8988T (cell line): ENCODE data around the gene EIF4E3.
A peak's percentile ranks its signal among the peaks of the same experiment; 100 is the strongest.

Experiments used
- DNase-seq: peaks from one replicate; pipeline ENCODE4 v3.0.0; 2011

Gene EIF4E3

DNA sequence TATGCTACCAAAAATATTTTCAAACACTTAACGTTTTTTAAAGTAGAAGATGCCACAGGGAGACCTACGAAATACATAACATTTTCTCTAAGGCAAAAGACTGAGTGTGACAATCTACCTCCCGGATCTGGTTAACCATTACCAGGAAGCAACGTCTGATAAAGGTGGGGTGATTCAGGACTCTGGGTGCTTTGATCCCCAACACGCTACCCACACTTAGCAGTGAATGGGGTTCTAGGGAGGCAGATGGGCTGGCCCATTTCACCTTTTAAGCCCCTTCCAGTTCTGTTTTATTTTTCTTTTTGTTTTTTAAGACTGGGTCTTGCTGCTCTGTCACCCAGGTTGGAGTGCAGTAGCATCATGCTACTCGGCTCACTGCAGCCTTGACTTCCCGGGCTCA, 39.5 kb downstream of the EIF4E3 start:
- no peak for DNase-seq

DNA sequence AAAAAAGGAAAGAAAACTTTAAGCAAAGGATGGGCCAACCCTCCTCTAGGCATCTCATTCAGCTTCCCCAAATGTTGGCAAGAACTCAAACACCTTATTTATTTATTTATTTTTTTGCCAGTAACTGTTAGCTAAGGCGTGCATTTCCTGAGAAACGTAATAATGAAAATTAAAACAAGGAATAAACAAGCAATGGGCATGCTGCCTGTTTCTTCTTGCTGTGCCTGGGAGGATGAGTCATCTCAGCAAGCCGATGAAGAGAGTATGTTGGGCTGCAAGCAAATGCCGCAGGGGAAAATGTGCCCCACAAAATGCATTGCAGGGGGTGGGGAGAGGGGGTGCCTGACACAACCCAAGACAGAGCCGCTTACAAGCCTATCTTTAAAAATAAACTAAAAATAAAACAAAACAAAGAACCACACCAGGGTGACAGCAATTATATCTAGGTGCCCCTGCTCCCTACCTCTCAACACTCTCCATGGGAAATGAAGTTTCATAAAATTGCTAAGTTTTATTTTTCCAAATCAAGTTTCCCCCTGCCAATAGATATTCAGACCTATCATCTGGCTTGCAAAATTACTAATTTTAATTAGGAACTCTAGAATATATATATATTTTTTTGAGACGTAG, 40.3 kb downstream of the EIF4E3 start:
- DNase-seq: no peak

DNA sequence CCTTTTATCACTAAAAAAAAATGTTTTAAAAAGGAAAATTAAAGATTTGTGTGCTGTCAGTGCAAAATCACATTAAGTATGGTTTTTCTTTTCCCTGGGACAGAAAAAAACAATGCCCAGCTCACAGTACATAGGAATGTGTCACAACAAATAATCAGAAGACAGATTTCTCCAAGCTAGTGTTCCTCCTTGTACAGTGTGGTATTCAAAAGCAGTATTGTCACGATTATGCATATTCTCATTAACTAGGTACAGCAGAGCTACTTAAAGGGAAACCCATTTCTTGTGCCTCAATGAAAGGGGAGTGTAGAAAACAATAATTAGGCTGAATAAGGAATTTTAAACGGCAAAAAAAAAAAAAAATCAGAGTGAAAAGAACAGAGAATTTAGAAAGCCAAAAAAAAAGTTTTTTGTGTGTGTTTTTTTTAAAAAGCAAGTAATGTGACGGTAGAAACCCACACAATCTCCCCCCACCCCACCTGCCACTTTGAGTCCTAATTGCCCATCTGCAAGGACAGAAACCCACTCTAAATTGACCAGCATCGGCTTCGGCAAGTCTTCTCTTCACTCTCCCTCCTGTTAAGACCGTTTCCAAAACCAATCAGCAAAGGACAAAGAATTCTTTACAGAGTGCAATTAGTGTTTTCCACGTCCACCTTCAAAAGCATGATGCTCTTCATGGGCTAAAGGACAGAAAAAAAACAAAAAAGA, 41.0 kb downstream of the EIF4E3 start:
- no peak for DNase-seq

DNA sequence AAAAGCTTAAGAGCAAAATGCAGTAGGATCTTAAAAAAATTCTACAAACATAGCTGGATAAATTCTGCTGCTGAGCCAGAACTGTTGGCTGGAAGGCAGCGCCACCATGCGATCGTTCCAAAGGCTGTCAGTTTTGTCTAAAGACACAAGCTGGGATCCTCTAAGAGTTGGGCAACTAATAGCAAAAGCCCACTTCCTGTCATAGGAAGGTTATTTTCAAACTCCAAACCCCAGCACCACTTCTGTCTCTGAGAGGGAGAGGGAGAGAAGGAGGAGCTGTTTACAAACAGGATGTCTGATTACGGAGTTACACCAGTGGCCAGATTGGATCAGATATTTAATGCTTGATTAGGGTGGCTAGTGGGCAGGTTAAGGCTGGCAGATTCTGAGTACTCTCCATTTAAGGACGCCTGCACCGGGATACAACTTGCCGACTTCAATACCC, 44.0 kb downstream of the EIF4E3 start:
- DNase-seq: no peak

DNA sequence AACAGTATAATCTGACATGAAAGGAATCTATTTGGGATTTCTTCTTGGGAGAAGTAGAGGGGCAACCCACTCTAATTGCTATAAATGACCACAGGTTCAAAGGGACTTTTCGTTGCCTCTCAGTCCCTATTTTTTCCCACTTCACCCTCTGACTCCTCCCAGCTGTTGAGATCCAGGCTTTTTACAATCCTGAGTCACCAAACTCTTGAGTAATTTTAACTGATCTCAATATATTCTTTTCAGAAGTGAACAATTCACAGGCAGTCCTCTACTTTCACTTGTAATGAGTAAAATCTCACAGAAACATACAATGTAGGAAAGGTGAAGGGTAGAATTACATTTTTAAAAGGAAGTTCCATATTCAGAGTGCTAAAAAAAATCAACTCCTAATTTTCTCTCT, 44.6 kb downstream of the EIF4E3 start:
- no peak for DNase-seq

DNA sequence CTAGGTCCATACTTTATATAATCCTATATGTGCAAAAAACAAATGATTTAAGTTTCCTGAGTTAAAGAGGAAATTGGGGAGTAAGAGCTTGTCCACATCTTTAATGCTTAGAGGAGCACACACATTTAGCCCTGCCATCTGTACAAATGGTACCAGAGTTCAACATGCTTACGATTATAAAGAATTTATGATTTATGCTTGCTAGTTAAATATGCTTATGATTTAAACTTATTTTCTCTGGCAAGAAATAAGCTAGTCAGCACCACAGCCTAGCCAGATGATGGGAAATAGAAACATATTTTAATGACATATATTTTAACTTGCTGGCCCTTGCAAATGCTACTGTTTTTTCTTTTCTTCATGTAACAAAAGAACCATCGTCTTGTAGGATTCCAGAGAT, 48.3 kb downstream of the EIF4E3 start:
- no peak for DNase-seq

DNA sequence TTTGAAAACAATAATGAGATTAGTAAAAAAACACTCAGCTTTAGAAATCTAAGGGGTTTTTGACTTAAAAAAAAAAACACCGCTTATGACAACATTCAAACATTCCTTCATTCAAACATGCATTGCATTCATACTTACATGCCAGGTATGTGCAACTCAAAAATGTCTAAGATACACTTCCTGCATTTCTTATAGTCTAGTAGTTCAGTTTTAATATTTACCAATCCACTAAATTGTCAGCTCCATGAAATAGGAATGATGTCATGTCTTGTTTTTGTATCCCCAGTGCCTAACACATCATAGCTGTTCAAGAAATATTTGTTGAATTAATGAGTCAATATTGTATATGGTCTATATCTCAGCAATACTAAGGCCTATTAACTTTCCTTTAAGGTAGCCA, 51.7 kb downstream of the EIF4E3 start:
- DNase-seq: no peak

DNA sequence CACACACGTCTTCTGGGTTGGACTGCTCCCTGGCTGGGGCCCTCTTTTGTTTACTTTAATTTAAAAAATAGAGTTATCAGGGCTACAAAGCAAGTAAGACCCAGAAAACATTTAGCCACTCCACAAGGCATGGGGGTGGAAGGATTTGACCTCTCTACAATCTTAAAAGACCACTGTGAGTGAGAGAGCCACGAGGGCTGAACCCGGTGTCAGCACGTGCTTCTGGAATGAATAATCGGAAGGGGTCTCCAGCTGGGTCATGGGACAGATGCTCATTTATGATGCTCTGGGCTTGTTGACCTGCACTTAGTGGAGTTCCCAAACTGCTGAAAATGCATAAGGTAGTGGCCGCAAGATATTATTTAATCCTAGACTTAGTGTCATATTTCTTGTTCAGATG, 52.4 kb downstream of the EIF4E3 start:
- no peak for DNase-seq

DNA sequence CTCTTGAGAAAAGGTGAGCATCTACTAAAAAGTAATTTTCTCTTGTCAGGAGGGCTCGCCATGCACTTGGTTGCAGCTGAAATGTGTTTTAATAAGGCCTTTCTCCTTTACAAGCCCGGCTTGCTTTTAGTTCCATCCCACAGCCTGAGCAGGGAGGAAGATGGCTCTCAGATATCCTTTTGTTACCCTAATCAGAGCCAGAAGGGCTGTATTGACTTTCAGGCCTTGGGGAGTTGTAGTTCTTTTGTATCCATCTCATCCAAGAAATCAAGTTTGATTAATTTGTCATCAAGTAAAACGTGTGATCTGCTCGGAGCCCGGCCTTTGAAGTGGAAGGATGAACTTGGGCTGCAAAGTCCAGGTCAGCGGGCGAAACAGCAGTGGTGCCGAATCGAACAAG, 52.9 kb downstream of the EIF4E3 start:
- DNase-seq: no peak

DNA sequence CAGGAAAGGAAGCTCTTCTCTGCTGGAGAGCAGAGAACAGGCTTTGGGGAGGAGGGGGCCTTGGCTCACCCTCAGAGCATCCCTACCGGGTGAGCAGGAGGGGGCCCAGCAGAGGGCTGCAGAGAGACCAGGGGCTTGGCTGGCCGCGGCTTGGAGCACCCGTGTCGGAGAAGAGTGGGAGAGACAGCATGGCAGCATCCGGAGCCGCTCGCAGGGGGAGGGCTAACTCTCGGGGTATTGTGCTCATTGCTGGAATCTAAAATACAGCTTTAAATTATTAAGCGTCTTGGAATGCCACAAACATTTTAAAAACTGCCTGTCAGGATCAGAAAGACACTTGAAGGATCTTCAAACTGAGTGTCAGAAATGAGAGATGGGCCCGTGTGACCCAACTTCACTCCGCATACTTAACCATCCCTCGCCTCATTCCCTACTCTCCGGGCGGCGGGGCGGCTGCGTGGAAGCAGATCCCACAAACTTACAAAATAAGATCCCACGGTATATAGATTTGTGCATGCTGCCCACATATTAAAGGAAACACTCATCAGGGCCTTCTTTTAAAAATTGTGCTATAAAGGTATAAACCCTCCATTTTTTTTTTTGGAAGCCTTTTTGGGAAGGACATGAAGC, 53.9 kb downstream of the EIF4E3 start:
- DNase-seq: no peak

DNA sequence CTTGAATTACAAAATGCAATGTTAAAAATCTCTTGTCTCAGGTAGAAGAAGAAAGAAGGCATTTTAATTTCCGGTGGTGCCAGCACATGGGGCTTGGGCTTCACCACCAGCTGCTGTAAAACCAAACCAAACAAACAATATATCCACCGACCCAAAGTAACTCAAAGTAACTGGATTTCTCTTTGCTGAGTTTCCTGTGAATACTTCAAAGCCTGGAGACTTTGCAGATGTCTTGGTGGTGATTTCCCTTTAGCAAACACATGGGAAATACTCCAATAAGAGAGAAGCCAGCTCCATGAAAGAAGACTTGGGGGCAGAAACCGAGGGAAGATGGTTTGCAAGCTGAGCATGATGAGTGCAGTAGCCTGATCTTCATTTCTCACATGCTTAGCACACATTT, 62.6 kb downstream of the EIF4E3 start:
- no peak for DNase-seq

DNA sequence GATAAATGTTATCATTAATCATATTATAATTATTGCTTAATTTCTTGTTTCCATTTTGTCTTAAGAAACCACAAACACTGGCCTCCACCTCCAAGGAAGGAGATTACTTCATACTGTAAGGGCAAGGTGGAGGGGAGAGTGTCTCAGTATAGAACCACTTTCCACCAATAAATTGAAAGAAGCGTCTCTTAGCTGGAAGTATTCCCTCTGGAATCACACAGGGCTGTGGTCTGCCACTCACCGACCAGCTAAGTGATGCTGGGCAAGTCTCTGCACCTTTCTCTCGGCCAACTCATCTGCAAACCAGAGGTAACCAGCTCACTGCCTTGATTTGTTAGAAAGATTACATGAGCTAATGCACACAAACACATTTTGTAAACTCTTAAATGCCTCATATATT, 63.1 kb downstream of the EIF4E3 start:
- no peak for DNase-seq

DNA sequence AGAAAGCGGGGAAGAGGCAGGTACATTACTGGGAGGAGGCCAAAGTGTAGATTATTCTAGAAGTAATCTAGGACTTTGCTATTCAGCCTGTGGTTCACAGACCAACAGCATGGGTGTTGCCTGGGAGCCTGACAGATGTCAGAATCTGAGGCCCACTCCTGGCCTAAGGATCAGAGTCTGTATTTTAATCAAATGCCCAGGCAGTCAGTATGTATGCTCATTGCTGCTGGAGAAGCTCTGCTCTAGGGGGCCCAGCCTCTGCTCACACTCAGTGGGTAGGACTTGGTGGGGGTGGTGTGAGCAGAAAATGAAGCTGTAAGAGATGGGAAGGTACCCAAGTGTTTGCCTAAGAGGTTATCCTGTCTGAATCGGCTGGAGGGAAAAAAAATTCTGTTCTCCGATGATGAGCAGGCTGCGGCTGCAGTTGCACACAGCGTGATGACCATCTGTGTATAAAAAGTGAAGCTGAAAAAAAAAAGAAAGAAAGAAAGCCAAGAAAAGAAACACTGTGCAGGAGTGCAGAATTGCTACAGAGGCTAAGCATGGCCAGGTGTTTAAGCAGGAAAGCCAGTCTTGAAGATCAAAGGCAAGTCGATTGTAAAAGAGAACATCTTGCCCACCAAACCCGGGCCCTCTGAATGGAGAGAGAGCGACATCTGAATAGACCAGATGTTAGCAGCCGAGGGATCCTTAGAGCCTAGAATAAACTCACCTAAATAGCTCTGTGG, 65.2 kb downstream of the EIF4E3 start:
- no peak for DNase-seq

DNA sequence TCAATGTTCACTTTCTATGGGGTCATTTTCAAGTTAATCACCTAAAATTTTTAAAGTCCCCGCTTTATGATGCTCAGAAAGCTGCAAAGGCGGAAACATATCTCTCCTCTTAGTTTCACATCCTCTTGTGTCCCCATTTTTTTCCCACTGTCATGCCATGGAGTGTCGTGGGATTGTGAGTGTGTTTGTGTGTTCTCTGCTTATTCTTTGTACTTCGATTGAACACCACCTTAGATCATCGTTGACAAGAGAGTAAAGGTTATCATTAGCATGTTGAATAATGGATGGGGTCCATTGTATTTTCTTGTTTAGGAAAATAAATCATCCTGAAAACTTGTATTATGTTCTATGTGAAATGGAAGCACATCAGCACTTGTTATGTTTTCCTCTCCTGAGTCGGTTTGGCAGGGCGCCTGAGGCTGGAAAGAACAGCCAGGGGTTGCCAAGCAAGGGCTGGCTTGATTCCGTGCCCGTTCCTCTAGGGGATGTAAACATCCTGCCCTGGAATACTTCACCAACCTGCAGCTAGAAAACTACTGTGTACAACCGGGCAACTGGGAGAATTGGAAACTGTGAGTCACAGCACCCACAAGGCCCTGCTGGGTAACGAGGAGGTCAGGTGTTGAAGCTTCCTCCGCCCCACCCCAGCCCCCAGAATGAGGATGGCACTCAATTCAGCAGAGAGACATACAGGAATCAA, 67.2 kb downstream of the EIF4E3 start:
- no peak for DNase-seq

DNA sequence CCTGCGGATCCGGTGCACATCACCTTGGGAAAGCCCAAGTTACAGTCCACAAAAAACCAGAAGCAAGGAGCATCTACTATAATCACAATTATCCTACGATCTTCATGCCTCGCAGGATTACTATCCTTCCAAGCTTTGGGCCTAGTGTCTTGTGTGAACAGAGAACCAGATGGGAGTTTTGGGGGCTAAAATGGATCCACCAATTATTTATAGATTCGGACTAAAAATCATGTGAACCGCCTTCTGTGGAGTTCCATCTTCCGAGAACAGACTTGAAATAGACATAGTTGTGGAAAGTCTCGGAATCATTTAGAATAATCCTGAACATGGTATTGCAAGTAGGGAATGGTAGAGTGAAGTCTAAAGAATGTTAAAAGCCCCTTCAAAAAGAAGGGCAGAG, 70.1 kb downstream of the EIF4E3 start:
- DNase-seq: no peak

DNA sequence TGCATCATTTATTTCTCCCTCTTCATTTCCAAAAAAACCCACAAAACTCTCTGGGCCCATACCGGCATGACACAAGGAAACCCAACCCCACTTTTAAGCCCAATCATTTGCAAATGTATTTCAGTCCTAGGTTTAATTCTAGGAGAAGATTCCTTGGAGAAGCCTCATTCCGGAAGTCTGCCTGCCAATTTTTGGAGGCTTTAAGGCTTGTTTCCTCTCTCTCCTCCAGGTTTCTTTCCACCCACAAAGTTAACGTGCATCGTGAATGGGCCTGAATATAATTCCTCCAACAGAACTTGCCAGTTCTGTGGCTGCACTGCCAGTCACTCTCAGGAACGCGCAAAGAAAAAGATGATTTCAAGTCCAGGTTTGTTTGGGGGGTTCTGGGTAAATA, 71.8 kb downstream of the EIF4E3 start:
- no peak for DNase-seq

DNA sequence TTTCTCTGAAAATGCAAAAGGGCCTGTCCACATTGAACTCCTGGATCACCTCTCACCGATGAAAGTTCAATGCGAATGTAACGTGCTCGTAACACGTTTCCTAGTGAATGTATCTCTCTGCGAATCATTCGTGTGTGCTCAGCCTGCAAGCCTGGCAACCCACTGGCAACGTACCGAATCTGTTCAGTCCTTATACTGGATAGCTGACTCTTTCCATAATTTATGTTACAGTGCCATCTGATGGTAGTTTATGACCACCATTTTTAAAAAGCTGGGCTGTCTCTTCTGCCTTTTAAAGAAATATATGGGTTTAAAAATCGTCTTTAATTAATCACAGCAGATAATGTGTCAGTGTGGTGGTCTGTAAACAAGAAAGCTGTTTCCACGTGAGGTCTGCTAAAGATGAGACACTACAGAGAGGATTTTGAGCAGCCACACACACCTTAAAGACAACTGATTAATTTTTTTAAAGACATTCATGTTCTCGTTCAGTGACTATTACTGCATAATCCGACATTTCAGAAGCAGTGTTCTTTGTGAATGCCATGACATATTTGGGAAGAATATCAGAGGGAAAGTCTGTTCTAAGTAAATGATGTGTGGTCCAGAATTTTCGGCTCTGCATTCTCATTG, 72.3 kb downstream of the EIF4E3 start:
- peak; percentile 14 for DNase-seq

DNA sequence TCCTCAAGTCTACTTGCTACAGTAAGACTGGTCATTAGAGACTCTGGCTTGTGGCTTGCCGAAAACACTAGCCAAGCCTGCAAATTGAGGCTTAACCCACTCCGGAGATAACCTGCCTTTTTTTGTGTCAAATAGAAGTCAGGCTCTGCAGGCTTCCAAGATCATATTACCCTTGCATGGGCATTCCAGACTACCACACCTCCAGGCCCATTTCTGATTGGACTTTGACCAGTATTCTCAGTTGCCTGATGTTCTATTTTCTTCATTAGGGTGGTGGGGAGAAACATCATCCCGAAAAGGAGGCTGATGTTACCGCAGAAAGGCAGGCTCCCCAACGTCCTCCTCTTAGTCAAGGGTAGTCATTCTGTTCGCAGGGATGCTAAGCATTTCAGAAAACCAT, 73.6 kb downstream of the EIF4E3 start:
- no peak for DNase-seq

DNA sequence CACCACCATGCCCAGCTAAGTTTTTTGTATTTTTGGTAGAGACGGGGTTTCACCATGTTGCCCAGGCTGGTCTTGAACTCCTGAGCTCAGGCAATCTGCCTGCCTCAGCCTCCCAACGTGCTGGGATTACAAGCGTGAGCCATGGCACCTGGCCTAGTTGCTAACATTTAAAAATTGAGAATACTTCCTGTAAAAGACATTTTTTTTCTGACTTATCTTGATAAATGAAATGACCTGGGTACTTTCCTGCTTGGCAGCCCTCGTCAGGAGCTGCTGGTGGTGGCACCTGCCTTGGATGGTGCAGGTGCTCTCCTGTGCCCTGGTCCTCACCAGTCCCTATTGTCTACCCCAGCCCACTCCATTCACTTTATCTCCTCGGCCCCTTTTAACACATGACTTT, 74.8 kb downstream of the EIF4E3 start:
- no peak for DNase-seq

DNA sequence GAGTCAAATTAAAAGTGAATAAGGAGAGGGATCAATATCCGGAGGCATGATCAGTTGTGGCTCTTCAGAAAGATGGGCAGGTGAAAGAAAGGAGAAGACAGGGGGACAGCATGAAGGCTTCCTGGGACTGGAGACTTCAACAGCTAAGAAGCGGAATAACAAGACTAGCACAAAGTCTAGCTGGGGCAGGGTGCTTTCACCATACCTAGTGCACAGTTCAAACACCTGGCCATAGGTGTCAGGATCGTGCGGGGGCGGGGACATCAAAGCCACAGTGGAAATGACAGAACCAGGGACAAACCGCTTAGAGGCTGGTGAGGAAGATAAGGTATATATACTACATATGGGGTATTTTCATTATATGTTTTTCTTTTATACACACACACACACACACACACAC, 75.4 kb downstream of the EIF4E3 start:
- no peak for DNase-seq

DNA sequence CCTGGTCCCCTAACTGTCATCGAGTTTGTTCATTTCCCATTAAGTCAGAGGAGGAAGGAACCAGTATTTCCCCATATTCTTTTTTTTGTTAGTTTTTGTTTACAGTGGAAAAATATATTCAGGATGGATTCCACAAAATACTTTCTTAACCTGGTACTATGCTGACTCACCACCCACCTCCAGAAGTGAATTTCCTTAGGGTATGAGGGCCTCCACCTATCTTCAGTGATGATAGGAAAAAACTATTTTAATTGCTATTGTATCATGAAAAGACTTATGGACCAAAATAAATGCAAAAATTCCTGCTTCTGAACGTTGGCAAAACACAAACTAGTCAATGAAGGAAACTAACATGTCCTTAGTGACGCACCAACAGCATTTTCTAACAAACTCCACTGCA, 77.5 kb downstream of the EIF4E3 start:
- no peak for DNase-seq

DNA sequence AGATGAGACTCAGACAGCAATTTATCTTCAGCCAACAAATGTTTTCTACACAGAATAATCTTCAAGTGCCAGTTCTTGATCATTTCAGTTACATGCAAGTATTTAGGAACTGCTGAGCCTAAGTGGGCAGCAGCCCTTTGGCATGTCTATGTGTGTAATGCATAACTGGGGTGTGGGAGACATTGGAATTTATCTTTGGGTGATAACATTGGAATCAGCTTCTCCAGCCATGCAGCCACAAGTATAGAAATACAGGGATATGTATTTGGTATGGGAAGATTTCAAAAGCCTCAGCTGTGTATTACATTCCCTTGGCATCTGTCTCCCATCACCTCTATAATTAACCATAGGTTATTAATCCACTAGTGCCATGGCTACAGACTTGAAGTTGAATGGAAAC, 78.2 kb downstream of the EIF4E3 start:
- no peak for DNase-seq

DNA sequence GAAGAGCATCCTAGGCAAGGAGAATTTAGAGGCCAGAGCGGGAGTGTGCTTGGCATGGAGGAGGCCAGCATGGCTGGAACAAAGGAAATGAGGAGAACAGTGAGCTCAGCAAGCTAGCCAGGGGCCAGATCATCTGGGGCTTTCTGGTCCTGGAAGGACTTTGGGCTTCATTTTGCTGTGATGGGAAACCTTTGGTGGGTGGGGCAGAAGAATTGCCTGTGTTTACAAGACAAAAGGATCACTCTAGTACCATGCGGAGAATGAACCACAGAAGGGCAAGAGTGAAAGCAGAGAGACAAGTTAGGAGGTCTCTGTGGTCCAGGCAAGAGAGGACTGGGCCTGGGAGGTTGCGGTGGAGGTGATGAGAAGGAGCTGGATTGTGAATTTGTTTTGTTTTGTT, 80.1 kb downstream of the EIF4E3 start:
- no peak for DNase-seq
